ENCODE data around the gene MARCHF10.

MARCHF10 gene

GRCh38 chr17:62675701-62676100 is 132.4 kb downstream of the MARCHF10 start:
- no peak for DNase-seq

GRCh38 chr17:62675260-62675659 is 132.9 kb downstream of the MARCHF10 start:
- DNase-seq: peak; percentile 76

GRCh38 chr17:62674841-62675240 is 133.3 kb downstream of the MARCHF10 start:
- no peak for DNase-seq

- DNase-seq: no peak
These were observed 133.8 kb downstream of the MARCHF10 start for GRCh38 chr17:62674363-62674739.

- no peak for DNase-seq
These were observed 134.3 kb downstream of the MARCHF10 start for GRCh38 chr17:62673614-62674362.

- DNase-seq: no peak
These were observed 135.2 kb downstream of the MARCHF10 start for GRCh38 chr17:62672957-62673356.

- no peak for DNase-seq
These were observed 136.6 kb downstream of the MARCHF10 start for GRCh38 chr17:62671553-62671952.

- DNase-seq: no peak
These were observed 137.8 kb downstream of the MARCHF10 start for GRCh38 chr17:62670202-62670821.

GRCh38 chr17:62668091-62668804 is 139.9 kb downstream of the MARCHF10 start:
- DNase-seq: no peak

- DNase-seq: no peak
These were observed 141.1 kb downstream of the MARCHF10 start for GRCh38 chr17:62666801-62667591.

- no peak for DNase-seq
These were observed 141.9 kb downstream of the MARCHF10 start for GRCh38 chr17:62666061-62666800.

- no peak for DNase-seq
These were observed 142.5 kb downstream of the MARCHF10 start for GRCh38 chr17:62665599-62665998.

- no peak for DNase-seq
These were observed 143.6 kb downstream of the MARCHF10 start for GRCh38 chr17:62664336-62665120.

GRCh38 chr17:62663304-62663703 is 144.8 kb downstream of the MARCHF10 start:
- no peak for DNase-seq

GRCh38 chr17:62662855-62663254 is 145.3 kb downstream of the MARCHF10 start:
- no peak for DNase-seq

- no peak for DNase-seq
These were observed 146.8 kb downstream of the MARCHF10 start for GRCh38 chr17:62661337-62661736.

- no peak for DNase-seq
These were observed 147.4 kb downstream of the MARCHF10 start for GRCh38 chr17:62660629-62661118.

GRCh38 chr17:62658136-62658920 is 149.8 kb downstream of the MARCHF10 start:
- DNase-seq: no peak

- DNase-seq: no peak
These were observed 150.4 kb downstream of the MARCHF10 start for GRCh38 chr17:62657690-62658089.

GRCh38 chr17:62657145-62657665 is 150.9 kb downstream of the MARCHF10 start:
- no peak for DNase-seq
